LNCaP clone FGC (cell line): ENCODE results near the gene NDUFA11.
"Not testable (repeated sequence)": the region's sequence is repeated elsewhere in the genome, so short reads cannot be mapped to it uniquely, and the experiment has no call there.

Source experiments
- DNase-seq: peaks from one replicate; pipeline ENCODE4 v3.0.0-alpha.2; 2011; ENCODE audit warnings: low read depth
- H3K4me3 ChIP-seq: 2 replicates; pipeline ENCODE4 v1.5.1; 2011; ENCODE audit warnings: mild to moderate bottlenecking, low read depth, low read length, control low read depth
- CTCF ChIP-seq: IDR thresholded peaks from 2 replicates; pipeline ENCODE4 v1.5.1; 2012; ENCODE audit warnings: mild to moderate bottlenecking; ENCODE audit not compliant: control insufficient read depth, insufficient read depth; ENCODE audit errors: extremely low read depth

The NDUFA11 gene

GRCh38 chr19:5889288-5889971 lies 14.2 kb downstream of the NDUFA11 start:
- no peak for TF ChIP-seq CTCF
- DNase-seq: no peak
- H3K4me3 ChIP-seq: no peak overlapping the region

- H3K4me3 ChIP-seq, DNase-seq: not testable (repeated sequence)
Observed at GRCh38 chr19:5884065-5884811, 19.4 kb downstream of the NDUFA11 start.

GRCh38 chr19:5883157-5883873 lies 20.3 kb downstream of the NDUFA11 start:
- not testable (repeated sequence) for H3K4me3 ChIP-seq, DNase-seq

GRCh38 chr19:5882421-5882968 lies 21.1 kb downstream of the NDUFA11 start:
- TF ChIP-seq CTCF: no peak
- DNase-seq: no peak
- H3K4me3 ChIP-seq: no peak overlapping the region

- no peak for TF ChIP-seq CTCF
- DNase-seq: no peak
- H3K4me3 ChIP-seq: no peak overlapping the region
Observed at GRCh38 chr19:5881543-5882299, 21.9 kb downstream of the NDUFA11 start.

- H3K4me3 ChIP-seq: no peak overlapping the region
- no peak for TF ChIP-seq CTCF
- no peak for DNase-seq
Observed at GRCh38 chr19:5880604-5881078, 22.9 kb downstream of the NDUFA11 start.

GRCh38 chr19:5880196-5880595 lies 23.4 kb downstream of the NDUFA11 start:
- no peak overlapping the region for H3K4me3 ChIP-seq
- TF ChIP-seq CTCF: no peak
- DNase-seq: no peak
